Heart left ventricle (tissue), 16 donors: ENCODE data around the gene AP3M1. TPM values are rescaled to one million over a fixed set of nuclear protein-coding genes. Genes with fewer than 3 reads are reported as not detected.
A peak's percentile ranks its signal among the peaks of the same experiment; 100 is the strongest.

Experiments
- ATAC-seq, 4 donors: fragments of 200-7000 bp; cut with Tn5 transposase; one replicate each; pipeline ENCODE4 v1.9.1; 2020 to 2022; ENCODE audit warnings: moderate library complexity in 4 of 4, mild to moderate bottlenecking in 3 of 4, moderate number of reproducible peaks in 1 of 4
- DNase-seq, 5 donors: peaks; one replicate each; pipeline ENCODE4 v3.0.0-alpha.2; 2020
- H3K27ac ChIP-seq, 12 donors: fragments of 200-600 bp; sonication (generic) in 4 of 12; one replicate each; pipeline versions ENCODE4 v1.5.0 to v1.8.0; 2016 to 2022; ENCODE audit warnings: mild to moderate bottlenecking in 2 of 12
- H3K27me3 ChIP-seq, 9 donors: fragments of 200-600 bp; sonication (generic) in 2 of 9; one replicate each; pipeline versions ENCODE4 v1.5.1 to v1.8.0; 2016 to 2022; ENCODE audit warnings: mild to moderate bottlenecking in 3 of 9
- H3K36me3 ChIP-seq, 9 donors: fragments of 200-600 bp; sonication (generic) in 2 of 9; one replicate each; pipeline versions ENCODE4 v1.5.0 to v1.8.0; 2018 to 2022; ENCODE audit warnings: mild to moderate bottlenecking in 2 of 9
- H3K4me1 ChIP-seq, 12 donors: fragments of 200-600 bp; sonication (generic) in 4 of 12; one replicate each; pipeline versions ENCODE4 v1.5.0 to v1.8.0; 2016 to 2022; ENCODE audit warnings: mild to moderate bottlenecking in 3 of 12
- H3K4me3 ChIP-seq, 12 donors: fragments of 200-600 bp; sonication (generic) in 4 of 12; one replicate each; pipeline versions ENCODE4 v1.5.0 to v1.8.0; 2017 to 2022; ENCODE audit warnings: mild to moderate bottlenecking in 9 of 12, moderate library complexity in 4 of 12
- H3K9me3 ChIP-seq, 12 donors: fragments of 200-600 bp; sonication (generic) in 4 of 12; one replicate each; pipeline versions ENCODE4 v1.5.0 to v1.8.0; 2016 to 2022; ENCODE audit warnings: mild to moderate bottlenecking in 1 of 12
- POLR2A ChIP-seq, 2 donors: fragments of 450-650 bp; IDR thresholded peaks; one replicate each; pipeline ENCODE4 v1.6.1; 2017; ENCODE audit warnings: antibody characterized with exemption in 2 of 2, mild to moderate bottlenecking in 2 of 2, moderate library complexity in 2 of 2
- WGBS, 4 donors: extraction: QIAGEN DNeasy Blood & Tissue Kit in 2 of 4; methylation state at CpG; one replicate each; pipeline versions ENCODE4 v1.1.5 to v1.1.7; 2013 to 2018; 5-methylcytosine and 5-hydroxymethylcytosine counted together
- intact Hi-C, 10 donors: fragments of 100-400 bp; cut with DNase I; formaldehyde crosslinking; loops; one replicate each; pipeline versions ENCODE4 v1.11.1 to v1.14.2; 2022
- polyA plus RNA-seq, 2 donors: library from polyadenylated mRNA; stranded (reverse); fragments of 200-250 nt; gene quantifications; one replicate each; pipeline ENCODE4 v1.2.3, GENCODE V29; 2013
- total RNA-seq, 9 donors: library from RNA; depleted of rRNA in 2 of 9; stranded (reverse); fragments of >200 nt in 2 of 9; fragmentation: NEBNext Ultra II Directional in 3 of 9; extraction: Animal tissue kit (Norgen Biotek cat#: 25700) in 3 of 9; gene quantifications; one replicate each; pipeline versions ENCODE4 v1.1.0 to v1.2.4, GENCODE V29; 2016 to 2023
- TF ChIP-seq, protein P1 (sequence below), 12 donors: fragments of 200-600 bp; sonication (generic) in 4 of 12; IDR thresholded peaks; one replicate each; pipeline versions ENCODE4 v1.5.0 to v1.8.0; 2018 to 2022; ENCODE audit warnings: antibody characterized with exemption in 12 of 12, mild to moderate bottlenecking in 5 of 12
- donor health status: ischemic (EF 13 %, LVEDD 7.1; RV severe dilation, severe dysfunction).
- donor health status: healthy with polysubstance abuse.
- donor health status: DM: no; HTN: yes; CAD: no.
- donor health status: DM: no; HTN: no; CAD: no.
- donor health status: ischemic (EF 25% LVEDD 6.9; RV normal size, moderate dysfunction).
- donor health status: ischemic (EF 25% LVEDD 5.7; RV mildly dilated, moderate dysfunction).
- donor health status: healthy.
- donor health status: DM: yes; HTN: yes; CAD: no.
- donor health status: ischemic (EF 35%, LVEDD 5.7; RV mildly dilated, moderate dysfunction).
- donor health status: nonischemic (EF 11% LVEDD 7.7; RV severe dilation, severe dysfunction).
- donor health status: DM: yes; HTN: yes; CAD: no.
- donor health status: PGD.
- donor health status: ischemic (EF 29% LVEDD 5.4; RV normal size, mild dysfunction).
- donor health status: nonischemic (EF 23%, LVEDD 6.1; RV moderate dilation, normal function).

The AP3M1 gene
- total and polyA plus RNA-seq, 11 donors = 7.8 to 37.0 (median 30.5) TPM

DNA sequence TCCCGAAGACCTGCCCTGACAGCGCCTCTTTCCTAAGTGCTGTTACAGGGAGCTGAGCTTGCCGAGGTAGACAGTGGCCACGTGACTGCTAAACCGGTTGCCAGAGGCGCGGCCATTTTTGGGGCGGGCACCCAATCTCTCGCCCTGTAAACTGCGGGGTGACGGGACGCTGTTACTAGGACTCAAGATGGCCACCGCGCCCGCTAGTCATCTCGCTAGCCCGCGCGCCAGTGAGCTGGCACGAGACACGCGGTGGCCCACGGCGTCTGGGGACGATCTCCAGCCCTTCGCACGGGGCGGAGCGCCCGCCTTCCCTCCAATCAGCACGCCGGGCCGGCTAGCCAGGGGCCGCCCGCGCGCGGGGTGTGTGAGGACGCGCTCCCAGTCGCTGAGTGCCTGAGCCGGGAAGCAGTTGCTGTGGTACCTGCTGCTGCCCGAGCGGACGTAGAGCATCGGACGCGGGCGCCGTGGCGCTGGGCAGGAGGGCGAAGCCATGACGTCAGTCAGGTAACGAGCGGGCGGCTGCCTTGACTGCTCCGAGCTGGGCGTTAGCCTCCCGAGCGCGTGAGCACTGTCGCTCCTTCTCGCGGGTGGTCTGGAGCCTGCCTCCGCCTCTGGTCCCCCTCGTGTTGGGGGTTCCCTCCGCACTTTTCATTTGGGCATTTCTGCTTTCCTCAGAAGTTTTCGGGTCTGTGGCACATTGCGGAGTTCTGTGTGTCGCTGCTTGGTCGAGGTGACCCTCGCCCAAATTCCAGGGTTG lies 25.9 kb upstream of the AP3M1 start:
- Histone ChIP-seq H3K4me1 (peaks cover 0 to 31% (median 10%) of the 10 kb centered on the region in 12 donors), H3K27ac (peak overlapping the region; percentile 11 to 90 (median 82)), H3K9me3 (no peaks in the 10 kb centered on the region), H3K27me3 (no peaks in the 10 kb centered on the region), H3K4me3 (peak overlapping the region; percentile 45 to 96 (median 73)), H3K36me3 (no peaks in the 10 kb centered on the region)
- TF ChIP-seq POLR2A (IDR thresholded peaks at IDR 0.05) = peak in 1 of 2 donors; percentile 65
- TF ChIP-seq, protein P1, sequence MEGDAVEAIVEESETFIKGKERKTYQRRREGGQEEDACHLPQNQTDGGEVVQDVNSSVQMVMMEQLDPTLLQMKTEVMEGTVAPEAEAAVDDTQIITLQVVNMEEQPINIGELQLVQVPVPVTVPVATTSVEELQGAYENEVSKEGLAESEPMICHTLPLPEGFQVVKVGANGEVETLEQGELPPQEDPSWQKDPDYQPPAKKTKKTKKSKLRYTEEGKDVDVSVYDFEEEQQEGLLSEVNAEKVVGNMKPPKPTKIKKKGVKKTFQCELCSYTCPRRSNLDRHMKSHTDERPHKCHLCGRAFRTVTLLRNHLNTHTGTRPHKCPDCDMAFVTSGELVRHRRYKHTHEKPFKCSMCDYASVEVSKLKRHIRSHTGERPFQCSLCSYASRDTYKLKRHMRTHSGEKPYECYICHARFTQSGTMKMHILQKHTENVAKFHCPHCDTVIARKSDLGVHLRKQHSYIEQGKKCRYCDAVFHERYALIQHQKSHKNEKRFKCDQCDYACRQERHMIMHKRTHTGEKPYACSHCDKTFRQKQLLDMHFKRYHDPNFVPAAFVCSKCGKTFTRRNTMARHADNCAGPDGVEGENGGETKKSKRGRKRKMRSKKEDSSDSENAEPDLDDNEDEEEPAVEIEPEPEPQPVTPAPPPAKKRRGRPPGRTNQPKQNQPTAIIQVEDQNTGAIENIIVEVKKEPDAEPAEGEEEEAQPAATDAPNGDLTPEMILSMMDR (IDR thresholded peaks at IDR 0.05) = peak in 1 of 12 donors; percentile 30
- ATAC-seq (peak; percentile 94 to 99 (median 98)), DNase-seq (peak; percentile 89 to 96 (median 95))
- intact Hi-C loops = loop anchor here in 1 of 10 donors (1.0 kb wide), 1 partner anchor 25 kb away; the partner anchor contains the start of gene ADK
- 0 to 2% (median 0%) methylated on average over 19 to 72 of the region's 72 CpGs for WGBS, 4 donors

DNA sequence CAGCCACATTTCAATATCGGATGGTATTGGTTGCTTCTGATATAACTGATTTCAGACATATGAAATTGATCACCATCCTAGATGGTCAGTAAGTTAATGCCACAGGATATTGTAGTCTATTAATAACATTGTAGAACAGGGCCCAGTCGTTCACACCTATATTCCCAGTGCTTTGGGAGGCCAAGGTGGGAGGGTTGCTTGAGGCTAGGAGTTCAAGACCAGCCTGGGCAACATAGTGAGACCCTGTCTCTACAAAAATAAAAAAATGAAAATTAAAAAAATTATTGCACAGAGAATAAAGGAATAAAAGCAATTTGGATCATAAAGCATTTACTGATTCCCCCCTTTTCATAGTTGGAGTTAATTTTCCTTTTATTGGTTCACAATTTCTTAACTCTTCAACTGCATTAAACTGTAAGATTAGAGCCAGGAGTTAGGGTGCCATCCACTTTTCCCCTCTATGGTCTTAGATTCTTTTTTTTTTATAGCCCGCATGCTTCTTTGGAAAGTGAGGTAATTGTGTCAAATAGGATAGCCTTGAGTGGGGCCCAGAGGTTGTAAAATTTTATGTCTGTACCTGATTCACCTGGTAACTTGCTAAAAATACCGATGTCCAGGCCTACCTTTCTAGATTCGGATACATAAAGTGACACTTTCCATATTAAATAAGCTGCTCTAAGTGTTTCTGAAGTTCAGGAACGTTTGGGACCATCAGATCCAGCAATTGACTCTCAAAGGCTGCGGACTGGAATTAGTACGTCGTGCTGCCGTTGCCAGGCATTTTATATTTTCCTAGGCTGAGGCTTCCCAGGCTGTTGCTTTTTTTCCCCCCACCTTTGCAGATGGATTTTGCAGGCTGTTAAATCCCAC lies 25.1 kb upstream of the AP3M1 start:
- no peak for TF ChIP-seq POLR2A (IDR thresholded peaks at IDR 0.05)
- TF ChIP-seq, protein P1 (IDR thresholded peaks at IDR 0.05) = no peak
- no peaks in the 10 kb centered on the region for H3K27me3 ChIP-seq
- intact Hi-C loops = loop anchor here in 1 of 10 donors (1.0 kb wide), 1 partner anchor 24 kb away; the partner anchor contains the start of gene ADK
- 23 to 27% (median 25%) methylated on average over 10 of the region's 10 CpGs for WGBS, 4 donors
- H3K4me1 ChIP-seq = peaks cover 0 to 27% (median 11%) of the 10 kb centered on the region in 12 donors
- H3K9me3 ChIP-seq = no peaks in the 10 kb centered on the region
- DNase-seq (no peak), ATAC-seq (no peak)
- H3K4me3 ChIP-seq = peak overlapping the region; percentile 45 to 96 (median 73)
- H3K27ac ChIP-seq = peak overlapping the region; percentile 11 to 90 (median 82)
- H3K36me3 ChIP-seq = no peaks in the 10 kb centered on the region

DNA sequence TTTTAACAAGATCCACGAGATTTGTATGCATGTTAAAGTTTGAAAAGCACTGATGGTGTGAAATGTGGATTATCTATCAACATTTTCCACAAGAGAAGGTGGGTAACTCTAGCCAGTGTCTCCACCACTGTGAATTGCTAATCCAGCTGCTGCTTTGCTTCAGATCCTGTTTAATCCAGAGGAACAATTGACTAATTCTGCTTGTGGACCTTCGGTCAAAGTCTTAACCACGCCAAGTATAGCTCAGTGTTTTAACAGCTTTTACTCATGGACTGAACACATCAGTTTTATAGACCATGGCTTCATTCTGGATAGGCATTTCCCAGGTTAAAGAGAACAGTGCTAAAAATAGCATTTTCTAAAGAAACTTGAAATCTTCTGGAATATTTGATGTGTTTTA lies 23.9 kb upstream of the AP3M1 start:
- H3K4me3 ChIP-seq = no peak overlapping the region
- 49 to 77% (median 62%) methylated on average over 3 of the region's 3 CpGs for WGBS, 4 donors
- intact Hi-C loops = no loop called here

More for the DNA sequence above, 23.9 kb upstream of the AP3M1 start:
- H3K27ac ChIP-seq = no peak overlapping the region
- no peak for ATAC-seq
- no peaks in the 10 kb centered on the region for H3K27me3 ChIP-seq
- TF ChIP-seq POLR2A (IDR thresholded peaks at IDR 0.05) = no peak
- TF ChIP-seq, protein P1 (IDR thresholded peaks at IDR 0.05) = no peak
- no peaks in the 10 kb centered on the region for H3K36me3 ChIP-seq
- no peaks in the 10 kb centered on the region for H3K9me3 ChIP-seq
- H3K4me1 ChIP-seq = peaks cover 0 to 33% (median 12%) of the 10 kb centered on the region in 12 donors
- DNase-seq = no peak
